Measurements from ENCODE around the gene AOAH.

The AOAH gene

DNA sequence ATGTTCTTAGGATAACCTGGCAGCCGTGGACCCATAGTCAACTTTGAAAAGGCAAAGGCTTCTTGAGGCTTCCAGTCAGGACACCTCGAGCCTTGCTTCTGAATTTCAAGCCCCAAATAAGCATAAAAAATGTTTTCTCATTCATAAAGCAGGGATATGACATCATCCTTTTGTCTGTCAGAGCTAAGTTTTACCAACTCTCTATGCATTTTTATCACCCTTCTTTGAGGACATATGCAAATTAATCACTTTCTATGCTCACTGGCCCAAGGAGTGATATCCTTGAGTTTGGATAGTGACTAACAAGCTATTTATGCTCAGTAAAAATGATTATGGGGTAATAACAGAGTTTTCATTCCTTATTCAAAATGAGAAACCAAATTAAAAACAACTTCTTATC is 175.3 kb downstream of the AOAH start:
- Histone ChIP-seq H3K9ac (ENCODE audit: low read length) (no peak overlapping the region), H3K4me1 (ENCODE audit: control insufficient read depth, low read depth, low read length) (peaks cover 3% of the 10 kb centered on the region), H3K27me3 (ENCODE audit: control insufficient read depth, insufficient read depth, low read length) (no peaks in the 10 kb centered on the region), H3K4me3 (ENCODE audit: low read length) (no peak overlapping the region), H3K36me3 (ENCODE audit: control insufficient read depth, low read depth, low read length) (no peaks in the 10 kb centered on the region), H3K27ac (ENCODE audit: low read length) (no peak overlapping the region), H3K9me3 (ENCODE audit: control insufficient read depth, low read depth, low read length) (no peaks in the 10 kb centered on the region)

DNA sequence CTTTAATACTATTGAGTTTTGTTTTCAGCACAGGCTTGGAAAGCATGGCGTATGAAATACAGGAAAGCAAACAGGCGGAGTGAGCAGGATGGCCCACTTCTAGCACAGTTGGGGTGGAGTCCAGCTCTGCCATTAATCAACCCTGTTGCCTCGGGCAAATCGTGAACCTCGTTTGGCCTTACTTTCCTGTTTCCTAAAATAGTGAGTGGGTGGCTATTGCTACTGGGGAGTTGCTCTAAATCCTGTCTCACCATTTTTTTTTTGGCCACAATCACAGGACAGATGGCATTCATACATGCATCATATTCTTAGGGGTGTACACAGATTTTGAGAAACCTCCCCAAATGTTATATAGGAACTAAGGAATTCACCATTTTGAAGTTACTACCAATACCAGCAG is 176.9 kb downstream of the AOAH start:
- H3K4me3 ChIP-seq (ENCODE audit: low read length): no peak overlapping the region
- no peaks in the 10 kb centered on the region for H3K27me3 ChIP-seq (ENCODE audit: control insufficient read depth, insufficient read depth, low read length)
- no peak overlapping the region for H3K9ac ChIP-seq (ENCODE audit: low read length)
- no peak overlapping the region for H3K27ac ChIP-seq (ENCODE audit: low read length)
- H3K36me3 ChIP-seq (ENCODE audit: control insufficient read depth, low read depth, low read length): no peaks in the 10 kb centered on the region
- no peaks in the 10 kb centered on the region for H3K9me3 ChIP-seq (ENCODE audit: control insufficient read depth, low read depth, low read length)
- H3K4me1 ChIP-seq (ENCODE audit: control insufficient read depth, low read depth, low read length): peaks cover 3% of the 10 kb centered on the region

DNA sequence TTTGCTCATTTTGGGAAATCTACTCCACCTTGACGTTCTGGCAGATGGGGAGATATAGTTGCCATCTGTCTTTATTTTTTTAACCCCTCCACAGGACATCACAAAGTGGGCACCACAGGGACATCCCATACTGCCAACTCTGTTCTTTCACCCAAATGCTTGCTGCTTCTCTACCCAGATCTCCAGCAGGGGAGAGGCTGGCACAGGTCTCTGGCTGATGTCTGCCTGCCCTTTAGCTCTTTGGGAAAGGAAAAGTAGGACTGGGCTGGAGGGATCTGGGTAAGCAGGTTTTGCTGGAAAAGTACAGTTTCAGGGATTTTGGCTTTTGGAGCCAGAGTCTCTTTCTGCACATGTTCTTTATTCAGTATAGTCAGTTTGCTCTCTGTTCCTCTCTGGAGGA is 178.0 kb downstream of the AOAH start:
- Histone ChIP-seq H3K4me1 (ENCODE audit: control insufficient read depth, low read depth, low read length) (peaks cover 3% of the 10 kb centered on the region), H3K4me3 (ENCODE audit: low read length) (no peak overlapping the region), H3K36me3 (ENCODE audit: control insufficient read depth, low read depth, low read length) (no peaks in the 10 kb centered on the region), H3K27me3 (ENCODE audit: control insufficient read depth, insufficient read depth, low read length) (no peaks in the 10 kb centered on the region), H3K9me3 (ENCODE audit: control insufficient read depth, low read depth, low read length) (no peaks in the 10 kb centered on the region), H3K27ac (ENCODE audit: low read length) (no peak overlapping the region), H3K9ac (ENCODE audit: low read length) (no peak overlapping the region)

DNA sequence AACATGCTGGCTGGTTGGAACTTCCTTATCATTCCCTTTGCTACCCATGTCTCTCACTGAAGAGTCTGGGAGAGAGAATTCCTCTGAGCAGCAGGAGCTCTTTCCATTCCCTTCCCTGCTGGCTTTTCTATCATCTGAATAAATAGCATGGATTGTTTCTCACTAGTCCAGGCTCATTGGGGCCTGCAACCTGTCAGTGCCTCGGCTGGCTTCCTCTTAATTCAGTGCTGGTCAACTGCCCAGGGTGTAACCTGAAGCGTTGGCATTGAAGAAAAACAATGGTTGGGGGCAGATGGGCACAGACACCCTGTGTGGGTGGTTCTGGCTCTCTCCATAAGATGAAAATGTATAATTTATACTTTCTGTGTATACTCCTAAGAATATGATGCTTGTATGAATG is 179.0 kb downstream of the AOAH start:
- Histone ChIP-seq H3K4me3 (ENCODE audit: low read length) (no peak overlapping the region), H3K9ac (ENCODE audit: low read length) (no peak overlapping the region), H3K9me3 (ENCODE audit: control insufficient read depth, low read depth, low read length) (no peaks in the 10 kb centered on the region), H3K27ac (ENCODE audit: low read length) (no peak overlapping the region), H3K4me1 (ENCODE audit: control insufficient read depth, low read depth, low read length) (peaks cover 3% of the 10 kb centered on the region), H3K27me3 (ENCODE audit: control insufficient read depth, insufficient read depth, low read length) (no peaks in the 10 kb centered on the region), H3K36me3 (ENCODE audit: control insufficient read depth, low read depth, low read length) (no peaks in the 10 kb centered on the region)

DNA sequence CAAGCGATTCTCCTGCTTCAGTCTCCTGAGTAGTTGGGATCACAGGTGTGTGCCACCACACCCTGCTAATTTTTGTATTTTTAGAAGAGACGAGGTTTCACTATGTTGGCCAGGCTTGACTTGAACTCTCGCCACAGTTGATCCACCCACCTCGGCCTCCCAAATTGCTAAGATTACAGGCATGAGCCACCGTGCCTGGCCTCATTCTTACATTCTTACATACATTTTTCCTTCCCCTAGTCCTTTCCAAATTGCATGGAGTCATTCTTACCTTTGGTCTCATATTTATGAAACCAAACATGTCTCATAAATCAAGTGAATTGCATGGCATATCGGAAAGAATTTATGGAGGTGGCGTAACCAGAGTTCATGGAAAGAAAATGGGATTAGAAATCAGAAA is 186.2 kb downstream of the AOAH start:
- Histone ChIP-seq H3K27me3 (ENCODE audit: control insufficient read depth, insufficient read depth, low read length) (no peaks in the 10 kb centered on the region), H3K9me3 (ENCODE audit: control insufficient read depth, low read depth, low read length) (no peaks in the 10 kb centered on the region)

DNA sequence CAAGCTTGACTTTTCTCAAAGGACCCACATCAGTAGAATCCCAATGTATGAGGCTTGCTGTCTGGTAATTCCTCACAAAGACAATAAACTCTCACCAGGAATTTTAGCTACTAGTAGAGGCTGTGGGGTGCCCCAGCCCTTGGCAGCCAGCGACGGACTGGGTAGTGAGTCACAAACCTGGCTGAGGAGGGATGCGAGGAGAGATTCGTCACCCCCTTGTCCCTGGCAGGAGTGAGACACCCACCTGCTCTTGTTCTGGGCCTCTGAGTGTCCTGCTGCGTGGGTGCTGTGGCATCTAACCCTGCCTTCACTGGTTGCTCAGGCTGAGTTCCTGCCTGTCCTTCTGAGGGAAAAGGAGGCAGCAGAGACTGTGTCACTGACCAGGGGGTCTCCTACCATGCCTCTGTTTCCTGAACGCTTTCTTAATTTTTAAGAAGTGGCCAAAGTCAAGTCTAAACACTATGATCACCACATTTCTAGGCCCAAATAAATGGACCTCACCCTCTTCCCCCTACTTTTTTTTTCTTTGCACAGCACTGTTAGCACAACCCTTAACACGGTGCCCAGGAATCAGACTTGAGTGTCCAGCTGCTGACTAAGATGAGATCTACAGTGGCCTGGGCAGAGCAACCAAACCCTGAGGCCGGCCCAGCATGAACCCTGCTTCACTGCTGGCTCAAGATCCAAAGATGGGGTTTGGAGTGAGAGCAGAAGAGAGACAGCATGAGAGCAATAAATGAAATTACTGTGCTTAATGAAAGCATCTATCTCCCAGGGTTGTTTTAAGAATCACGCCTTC is 188.2 kb downstream of the AOAH start:
- H3K9ac ChIP-seq (ENCODE audit: low read length): no peak overlapping the region
- no peaks in the 10 kb centered on the region for H3K36me3 ChIP-seq (ENCODE audit: control insufficient read depth, low read depth, low read length)
- no peak overlapping the region for H3K27ac ChIP-seq (ENCODE audit: low read length)
- H3K9me3 ChIP-seq (ENCODE audit: control insufficient read depth, low read depth, low read length): no peaks in the 10 kb centered on the region
- H3K4me3 ChIP-seq (ENCODE audit: low read length): no peak overlapping the region
- H3K27me3 ChIP-seq (ENCODE audit: control insufficient read depth, insufficient read depth, low read length): no peaks in the 10 kb centered on the region
- H3K4me1 ChIP-seq (ENCODE audit: control insufficient read depth, low read depth, low read length): no peaks in the 10 kb centered on the region

More for the DNA sequence above, 186.2 kb downstream of the AOAH start:
- Histone ChIP-seq H3K27ac (ENCODE audit: low read length) (no peak overlapping the region), H3K9ac (ENCODE audit: low read length) (no peak overlapping the region), H3K36me3 (ENCODE audit: control insufficient read depth, low read depth, low read length) (no peaks in the 10 kb centered on the region), H3K4me1 (ENCODE audit: control insufficient read depth, low read depth, low read length) (no peaks in the 10 kb centered on the region), H3K4me3 (ENCODE audit: low read length) (no peak overlapping the region)

DNA sequence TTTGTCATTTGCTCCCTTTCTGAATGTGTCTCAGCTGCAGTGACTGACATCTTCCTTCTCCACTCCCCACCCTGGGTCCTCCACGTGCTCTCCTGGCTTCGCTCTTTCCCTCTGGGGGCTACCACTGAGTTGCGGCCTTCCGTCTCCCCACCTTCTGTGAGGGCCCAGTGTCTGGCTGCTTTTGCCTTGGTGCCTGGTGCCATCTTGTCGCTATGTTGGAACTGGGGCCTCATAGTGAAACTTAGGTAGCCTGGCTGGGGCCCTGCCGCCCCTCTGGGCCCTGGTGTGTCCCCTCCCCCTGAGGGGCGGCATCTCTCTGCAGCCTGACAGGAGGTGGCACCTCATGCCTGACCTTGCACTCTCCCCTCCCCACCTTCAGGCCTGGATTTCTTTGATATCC is 190.6 kb downstream of the AOAH start:
- Histone ChIP-seq H3K27ac (ENCODE audit: low read length) (no peak overlapping the region), H3K9me3 (ENCODE audit: control insufficient read depth, low read depth, low read length) (no peaks in the 10 kb centered on the region), H3K27me3 (ENCODE audit: control insufficient read depth, insufficient read depth, low read length) (no peaks in the 10 kb centered on the region), H3K9ac (ENCODE audit: low read length) (no peak overlapping the region), H3K4me3 (ENCODE audit: low read length) (no peak overlapping the region), H3K36me3 (ENCODE audit: control insufficient read depth, low read depth, low read length) (no peaks in the 10 kb centered on the region), H3K4me1 (ENCODE audit: control insufficient read depth, low read depth, low read length) (no peaks in the 10 kb centered on the region)

DNA sequence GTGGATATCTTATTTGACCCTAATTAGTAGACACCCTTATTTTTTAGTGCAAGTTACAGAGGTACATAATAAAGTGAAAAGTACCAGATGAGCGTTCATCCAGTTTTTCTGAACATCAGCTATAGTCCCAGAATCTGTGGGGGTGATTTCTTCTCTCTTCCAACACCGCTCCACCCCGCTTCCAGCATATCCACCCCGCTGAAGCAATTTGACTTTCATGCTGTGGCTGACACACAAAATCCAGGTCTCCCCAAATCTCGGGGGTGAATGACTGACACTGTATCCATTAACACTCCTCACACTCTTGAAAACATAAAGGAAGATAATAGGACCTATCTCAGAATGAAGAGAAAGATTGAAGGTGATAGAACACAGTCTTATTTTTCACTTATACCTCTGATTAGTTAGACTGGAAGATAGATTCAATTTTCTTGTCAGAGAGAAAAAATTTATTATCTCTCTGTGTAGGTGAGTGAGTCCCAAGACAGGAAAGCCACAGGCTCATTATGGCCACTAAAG is 191.3 kb downstream of the AOAH start:
- no peak overlapping the region for H3K27ac ChIP-seq (ENCODE audit: low read length)

DNA sequence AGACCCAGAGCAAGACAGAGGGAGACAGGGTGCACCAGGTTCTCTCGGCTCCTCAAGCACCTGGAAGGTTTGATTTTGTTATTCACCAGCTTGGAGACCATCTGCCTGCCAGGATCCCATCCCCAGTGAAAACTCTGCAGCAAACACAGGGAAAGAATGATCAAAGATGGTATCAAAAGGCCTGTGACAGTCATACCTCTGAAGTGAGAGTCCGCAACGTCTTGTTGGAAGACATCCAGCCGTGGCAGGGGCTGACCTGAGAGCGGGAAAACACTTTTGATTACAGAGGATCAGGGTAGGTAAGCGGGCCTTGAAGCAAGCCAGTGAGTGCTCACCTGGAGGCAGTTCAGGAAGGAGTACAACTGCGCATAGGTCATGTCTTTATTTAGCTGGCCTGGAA is 192.3 kb downstream of the AOAH start:
- H3K4me3 ChIP-seq (ENCODE audit: low read length): no peak overlapping the region
- no peak overlapping the region for H3K27ac ChIP-seq (ENCODE audit: low read length)
- no peak overlapping the region for H3K9ac ChIP-seq (ENCODE audit: low read length)
- H3K4me1 ChIP-seq (ENCODE audit: control insufficient read depth, low read depth, low read length): no peaks in the 10 kb centered on the region
- H3K9me3 ChIP-seq (ENCODE audit: control insufficient read depth, low read depth, low read length): no peaks in the 10 kb centered on the region
- no peaks in the 10 kb centered on the region for H3K27me3 ChIP-seq (ENCODE audit: control insufficient read depth, insufficient read depth, low read length)
- H3K36me3 ChIP-seq (ENCODE audit: control insufficient read depth, low read depth, low read length): no peaks in the 10 kb centered on the region

More for the DNA sequence above, 191.3 kb downstream of the AOAH start:
- no peaks in the 10 kb centered on the region for H3K4me1 ChIP-seq (ENCODE audit: control insufficient read depth, low read depth, low read length)
- H3K9ac ChIP-seq (ENCODE audit: low read length): no peak overlapping the region
- H3K4me3 ChIP-seq (ENCODE audit: low read length): no peak overlapping the region
- H3K9me3 ChIP-seq (ENCODE audit: control insufficient read depth, low read depth, low read length): no peaks in the 10 kb centered on the region
- no peaks in the 10 kb centered on the region for H3K36me3 ChIP-seq (ENCODE audit: control insufficient read depth, low read depth, low read length)
- H3K27me3 ChIP-seq (ENCODE audit: control insufficient read depth, insufficient read depth, low read length): no peaks in the 10 kb centered on the region

DNA sequence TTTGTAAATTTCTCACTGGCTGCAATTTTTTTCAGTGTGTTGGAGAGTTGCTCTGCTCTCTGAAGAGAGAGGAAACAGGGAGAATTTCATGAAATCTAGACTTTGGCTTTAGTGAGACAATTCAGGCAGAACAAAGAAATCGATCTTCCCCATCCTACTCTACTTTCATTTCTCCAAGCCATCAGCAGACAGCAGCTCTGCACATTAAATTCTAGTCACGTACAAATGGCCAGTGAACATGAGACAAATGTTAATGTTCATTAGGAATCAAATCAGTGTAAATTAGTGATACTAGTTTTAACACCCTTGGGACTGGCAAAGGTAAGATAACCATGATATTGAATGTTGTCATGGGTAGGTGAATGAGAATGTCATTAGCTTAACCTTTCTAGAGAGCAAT is 193.8 kb downstream of the AOAH start:
- Histone ChIP-seq H3K9me3 (ENCODE audit: control insufficient read depth, low read depth, low read length) (no peaks in the 10 kb centered on the region), H3K27me3 (ENCODE audit: control insufficient read depth, insufficient read depth, low read length) (no peaks in the 10 kb centered on the region), H3K27ac (ENCODE audit: low read length) (no peak overlapping the region), H3K4me1 (ENCODE audit: control insufficient read depth, low read depth, low read length) (no peaks in the 10 kb centered on the region), H3K4me3 (ENCODE audit: low read length) (no peak overlapping the region), H3K9ac (ENCODE audit: low read length) (no peak overlapping the region), H3K36me3 (ENCODE audit: control insufficient read depth, low read depth, low read length) (no peaks in the 10 kb centered on the region)

DNA sequence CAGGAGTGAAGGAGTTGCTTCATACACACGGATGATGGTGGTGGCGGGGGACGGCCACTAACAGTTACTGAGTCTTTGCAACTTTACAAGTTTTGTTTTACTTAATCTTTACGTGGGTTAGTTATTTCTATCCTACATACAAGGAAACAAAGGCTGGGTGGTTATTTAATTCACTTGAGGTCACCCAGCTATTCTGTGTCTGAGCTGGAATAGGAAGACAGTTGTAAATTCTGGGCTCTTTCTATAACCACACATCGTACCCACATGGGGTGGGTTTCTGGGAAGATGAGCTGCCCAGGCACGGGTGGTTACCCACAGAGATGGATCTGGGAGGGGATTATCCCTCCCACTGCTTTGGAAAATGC is 196.8 kb downstream of the AOAH start:
- no peaks in the 10 kb centered on the region for H3K36me3 ChIP-seq (ENCODE audit: control insufficient read depth, low read depth, low read length)
- no peaks in the 10 kb centered on the region for H3K27me3 ChIP-seq (ENCODE audit: control insufficient read depth, insufficient read depth, low read length)
- H3K9ac ChIP-seq (ENCODE audit: low read length): no peak overlapping the region
- H3K4me1 ChIP-seq (ENCODE audit: control insufficient read depth, low read depth, low read length): no peaks in the 10 kb centered on the region
- no peak overlapping the region for H3K4me3 ChIP-seq (ENCODE audit: low read length)
- H3K9me3 ChIP-seq (ENCODE audit: control insufficient read depth, low read depth, low read length): no peaks in the 10 kb centered on the region
- H3K27ac ChIP-seq (ENCODE audit: low read length): no peak overlapping the region

DNA sequence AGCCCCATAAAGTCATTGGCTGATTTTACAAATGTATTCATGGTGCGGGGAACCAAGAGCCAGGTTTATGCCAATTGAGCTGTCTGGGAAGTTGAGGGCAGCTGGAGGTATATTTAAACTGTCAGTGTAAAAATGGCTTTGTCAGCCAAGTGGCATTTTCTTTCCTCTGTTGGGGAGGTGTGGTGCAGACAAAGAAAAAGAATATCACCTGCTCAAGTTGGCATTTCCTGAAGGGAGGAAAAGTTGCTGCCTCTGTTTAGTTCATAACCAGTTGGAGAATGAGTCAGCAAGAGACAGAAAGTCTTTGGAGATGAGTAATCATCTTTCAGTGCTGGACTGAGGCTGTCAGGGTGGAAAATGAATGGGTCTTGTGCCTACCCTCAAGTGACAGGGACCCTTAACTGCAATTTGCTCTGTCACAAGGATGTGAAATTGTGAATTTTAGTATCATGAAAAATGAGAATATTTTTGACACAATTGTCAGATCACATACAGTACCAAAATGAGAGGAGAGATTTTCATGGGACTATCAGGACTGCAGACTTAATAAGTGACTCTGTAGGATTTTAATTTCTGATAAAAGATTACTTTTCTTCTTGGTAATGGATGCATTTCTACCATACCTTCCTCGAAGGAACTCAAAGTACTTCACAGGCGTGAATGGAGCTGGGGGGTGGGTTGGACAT is 197.3 kb downstream of the AOAH start:
- no peak overlapping the region for H3K27ac ChIP-seq (ENCODE audit: low read length)
- no peak overlapping the region for H3K9ac ChIP-seq (ENCODE audit: low read length)
- H3K9me3 ChIP-seq (ENCODE audit: control insufficient read depth, low read depth, low read length): no peaks in the 10 kb centered on the region
- H3K4me3 ChIP-seq (ENCODE audit: low read length): no peak overlapping the region
- H3K27me3 ChIP-seq (ENCODE audit: control insufficient read depth, insufficient read depth, low read length): no peaks in the 10 kb centered on the region
- no peaks in the 10 kb centered on the region for H3K4me1 ChIP-seq (ENCODE audit: control insufficient read depth, low read depth, low read length)
- H3K36me3 ChIP-seq (ENCODE audit: control insufficient read depth, low read depth, low read length): no peaks in the 10 kb centered on the region

All from iPS-18a (cell line).